Vagina (tissue), 2 donors: ENCODE measurements around the gene GPR158. TPM values are rescaled to one million over a fixed set of nuclear protein-coding genes. Genes with fewer than 3 reads are reported as not detected.
"Not testable (repeated sequence)": the region's sequence is repeated elsewhere in the genome, so short reads cannot be mapped to it uniquely, and the experiment has no call there.

ENCODE experiments used
- DNase-seq, 2 donors: peaks; one replicate each; pipeline ENCODE4 v3.0.0-alpha.2; 2017; ENCODE audit errors: extremely low spot score in 2 of 2
- H3K27ac ChIP-seq: fragments of 200-600 bp; sonication (generic); one replicate; pipeline ENCODE4 v1.5.1; 2019
- H3K27me3 ChIP-seq: fragments of 200-600 bp; sonication (generic); one replicate; pipeline ENCODE4 v1.5.1; 2019
- H3K36me3 ChIP-seq, 2 donors: fragments of 200-600 bp; sonication (generic); one replicate each; pipeline ENCODE4 v1.5.1; 2017 to 2019
- H3K4me1 ChIP-seq: fragments of 200-600 bp; sonication (generic); one replicate; pipeline ENCODE4 v1.5.1; 2019
- H3K4me3 ChIP-seq, 2 donors: fragments of 200-600 bp; sonication (generic); 1 replicate in 1 of 2; 2 replicates in 1 of 2; pipeline ENCODE4 v1.5.1; 2016 to 2019
- H3K9me3 ChIP-seq: fragments of 200-600 bp; sonication (generic); one replicate; pipeline ENCODE4 v1.5.1; 2019
- POLR2A ChIP-seq, 2 donors: fragments of 450-650 bp; IDR thresholded peaks; one replicate each; pipeline ENCODE4 v1.6.1; 2017; ENCODE audit warnings: antibody characterized with exemption in 2 of 2, mild to moderate bottlenecking in 2 of 2, moderate library complexity in 2 of 2
- POLR2AphosphoS5 ChIP-seq, 2 donors: sonication (generic); formaldehyde crosslinking; IDR thresholded peaks; one replicate each; pipeline ENCODE4 v1.9.0; 2017; ENCODE audit warnings: antibody characterized with exemption in 2 of 2, mild to moderate bottlenecking in 2 of 2, low read depth in 1 of 2; ENCODE audit not compliant: insufficient read depth in 1 of 2
- intact Hi-C: fragments of 100-400 bp; cut with DNase I; formaldehyde crosslinking; loops from one replicate; pipeline ENCODE4 v1.15.1; 2023
- total RNA-seq: library from RNA; depleted of rRNA; stranded (reverse); fragments of >200 nt; gene quantifications from one replicate; pipeline ENCODE4 v1.2.3, GENCODE V29; 2016
- TF ChIP-seq, protein P1 (sequence below), 3 experiments: fragments of 450-650 bp in 2 of 3; fragments of 200-600 bp in 1 of 3; sonication (generic) in 1 of 3; IDR thresholded peaks; one replicate each; pipeline ENCODE4 v1.5.1; 2017 to 2019; ENCODE audit warnings: antibody characterized with exemption in 3 of 3, mild to moderate bottlenecking in 2 of 3, moderate library complexity in 2 of 3

The GPR158 gene
- total RNA-seq, 1 donor from 2014 or later = 0.49 TPM

DNA sequence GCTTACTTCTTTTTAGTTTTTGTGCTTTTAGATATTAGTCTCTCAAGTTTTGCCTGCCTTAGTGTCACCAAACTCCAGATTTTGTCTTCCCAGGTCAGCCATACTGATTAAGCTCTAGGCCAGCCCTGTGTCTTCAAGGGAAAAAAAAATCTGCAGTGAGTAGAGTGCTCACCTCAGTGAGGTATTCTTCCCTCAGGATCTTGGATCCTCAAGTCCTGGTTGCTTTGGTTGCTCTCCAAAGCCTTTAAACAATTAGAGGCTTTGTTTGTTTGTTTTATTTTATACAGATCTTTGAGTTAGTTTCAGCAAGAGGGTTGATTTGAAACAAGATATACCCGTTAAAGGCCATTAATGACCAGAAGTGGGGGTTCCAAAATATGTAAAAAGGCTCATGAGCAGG lies 165.2 kb downstream of the GPR158 start:
- no peaks in the 10 kb centered on the region for H3K36me3 ChIP-seq

DNA sequence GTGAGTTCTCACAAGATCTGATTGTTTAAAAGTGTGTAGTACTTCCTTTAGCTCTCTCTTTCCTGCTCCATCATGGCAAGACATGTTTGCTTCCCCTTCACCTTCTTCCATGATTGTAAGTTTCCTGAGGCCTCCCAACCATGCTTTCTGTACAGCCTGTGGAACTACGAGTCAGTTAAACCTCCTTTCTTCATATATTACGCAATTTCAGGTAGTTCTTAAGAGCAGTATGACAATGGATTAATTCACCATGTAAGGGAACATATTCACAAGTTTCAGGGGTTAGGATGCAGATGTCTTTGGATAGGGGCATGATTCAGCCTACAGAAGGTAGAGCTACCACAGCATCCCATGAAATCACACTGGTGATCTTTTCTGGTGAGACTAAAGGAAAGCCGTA lies 174.7 kb downstream of the GPR158 start:
- H3K27ac ChIP-seq = no peak overlapping the region
- no peaks in the 10 kb centered on the region for H3K9me3 ChIP-seq
- H3K4me1 ChIP-seq = no peaks in the 10 kb centered on the region
- TF ChIP-seq POLR2A (IDR thresholded peaks at IDR 0.05) (no peak), POLR2AphosphoS5 (IDR thresholded peaks at IDR 0.05; ENCODE audit: insufficient read depth in 1 of 2, low read depth in 1 of 2) (no peak)
- TF ChIP-seq, protein P1, sequence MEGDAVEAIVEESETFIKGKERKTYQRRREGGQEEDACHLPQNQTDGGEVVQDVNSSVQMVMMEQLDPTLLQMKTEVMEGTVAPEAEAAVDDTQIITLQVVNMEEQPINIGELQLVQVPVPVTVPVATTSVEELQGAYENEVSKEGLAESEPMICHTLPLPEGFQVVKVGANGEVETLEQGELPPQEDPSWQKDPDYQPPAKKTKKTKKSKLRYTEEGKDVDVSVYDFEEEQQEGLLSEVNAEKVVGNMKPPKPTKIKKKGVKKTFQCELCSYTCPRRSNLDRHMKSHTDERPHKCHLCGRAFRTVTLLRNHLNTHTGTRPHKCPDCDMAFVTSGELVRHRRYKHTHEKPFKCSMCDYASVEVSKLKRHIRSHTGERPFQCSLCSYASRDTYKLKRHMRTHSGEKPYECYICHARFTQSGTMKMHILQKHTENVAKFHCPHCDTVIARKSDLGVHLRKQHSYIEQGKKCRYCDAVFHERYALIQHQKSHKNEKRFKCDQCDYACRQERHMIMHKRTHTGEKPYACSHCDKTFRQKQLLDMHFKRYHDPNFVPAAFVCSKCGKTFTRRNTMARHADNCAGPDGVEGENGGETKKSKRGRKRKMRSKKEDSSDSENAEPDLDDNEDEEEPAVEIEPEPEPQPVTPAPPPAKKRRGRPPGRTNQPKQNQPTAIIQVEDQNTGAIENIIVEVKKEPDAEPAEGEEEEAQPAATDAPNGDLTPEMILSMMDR (IDR thresholded peaks at IDR 0.05) = no peak
- H3K36me3 ChIP-seq = no peaks in the 10 kb centered on the region
- intact Hi-C loops = no loop called here
- no peak overlapping the region for H3K4me3 ChIP-seq
- DNase-seq = no peak
- H3K27me3 ChIP-seq = no peaks in the 10 kb centered on the region

More for the DNA sequence above, 165.2 kb downstream of the GPR158 start:
- intact Hi-C loops = no loop called here
- Histone ChIP-seq H3K27me3 (no peaks in the 10 kb centered on the region), H3K4me1 (no peaks in the 10 kb centered on the region), H3K9me3 (no peaks in the 10 kb centered on the region), H3K4me3 (no peak overlapping the region), H3K27ac (no peak overlapping the region)
- DNase-seq = no peak
- TF ChIP-seq POLR2A (IDR thresholded peaks at IDR 0.05) (no peak), POLR2AphosphoS5 (IDR thresholded peaks at IDR 0.05; ENCODE audit: insufficient read depth in 1 of 2, low read depth in 1 of 2) (no peak)
- TF ChIP-seq, protein P1 (IDR thresholded peaks at IDR 0.05) = no peak

DNA sequence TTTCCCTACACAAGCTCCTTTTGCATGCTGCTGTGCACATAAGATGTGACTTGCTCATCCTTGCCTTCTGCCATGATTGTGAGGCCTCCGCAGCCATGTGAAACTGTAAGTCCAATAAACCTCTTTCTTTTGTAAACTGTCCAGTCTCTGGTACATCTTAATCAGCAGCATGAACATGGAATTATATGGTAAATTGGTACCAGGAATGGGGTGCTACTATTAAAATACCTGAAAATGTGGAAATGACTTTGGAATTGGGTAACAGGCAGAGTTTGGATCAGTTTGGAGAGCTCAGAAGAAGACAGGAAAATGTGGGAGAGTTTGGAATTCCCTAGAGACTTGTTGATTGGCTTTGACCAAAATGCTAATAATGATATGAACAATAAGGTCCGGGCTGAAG lies 181.8 kb downstream of the GPR158 start:
- Histone ChIP-seq H3K27ac (no peak overlapping the region), H3K27me3 (no peaks in the 10 kb centered on the region), H3K4me3 (no peak overlapping the region), H3K36me3 (no peaks in the 10 kb centered on the region), H3K4me1 (no peaks in the 10 kb centered on the region), H3K9me3 (no peaks in the 10 kb centered on the region)
- DNase-seq = no peak
- TF ChIP-seq, protein P1 (IDR thresholded peaks at IDR 0.05) = no peak
- TF ChIP-seq POLR2A (IDR thresholded peaks at IDR 0.05) (no peak), POLR2AphosphoS5 (IDR thresholded peaks at IDR 0.05; ENCODE audit: insufficient read depth in 1 of 2, low read depth in 1 of 2) (no peak)
- intact Hi-C loops = no loop called here

DNA sequence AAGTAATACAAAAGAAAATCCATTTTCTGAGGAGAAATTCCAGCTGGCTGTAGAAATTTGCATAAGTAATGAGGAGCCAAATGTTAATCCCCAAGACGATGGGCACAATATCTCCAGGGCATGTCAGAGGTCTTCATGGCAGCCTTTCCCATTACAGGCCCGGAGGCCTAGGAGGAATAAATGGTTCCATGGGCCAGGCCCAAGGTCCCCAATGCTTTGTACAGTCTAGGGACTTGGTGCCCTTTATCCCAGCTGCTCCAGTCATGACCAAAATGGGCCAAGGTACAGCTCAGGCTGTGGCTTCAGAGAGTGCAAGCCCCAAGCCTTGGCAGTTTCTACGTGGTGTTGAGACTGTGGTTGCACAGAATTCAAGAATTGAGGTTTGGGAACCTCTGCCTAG lies 182.5 kb downstream of the GPR158 start:
- H3K4me3 ChIP-seq = no peak overlapping the region
- DNase-seq = no peak
- H3K27me3 ChIP-seq = no peaks in the 10 kb centered on the region
- H3K27ac ChIP-seq = no peak overlapping the region
- no peaks in the 10 kb centered on the region for H3K4me1 ChIP-seq
- TF ChIP-seq POLR2A (IDR thresholded peaks at IDR 0.05) (no peak), POLR2AphosphoS5 (IDR thresholded peaks at IDR 0.05; ENCODE audit: insufficient read depth in 1 of 2, low read depth in 1 of 2) (no peak)
- TF ChIP-seq, protein P1 (IDR thresholded peaks at IDR 0.05) = no peak
- H3K36me3 ChIP-seq = no peaks in the 10 kb centered on the region
- no peaks in the 10 kb centered on the region for H3K9me3 ChIP-seq
- intact Hi-C loops = no loop called here

DNA sequence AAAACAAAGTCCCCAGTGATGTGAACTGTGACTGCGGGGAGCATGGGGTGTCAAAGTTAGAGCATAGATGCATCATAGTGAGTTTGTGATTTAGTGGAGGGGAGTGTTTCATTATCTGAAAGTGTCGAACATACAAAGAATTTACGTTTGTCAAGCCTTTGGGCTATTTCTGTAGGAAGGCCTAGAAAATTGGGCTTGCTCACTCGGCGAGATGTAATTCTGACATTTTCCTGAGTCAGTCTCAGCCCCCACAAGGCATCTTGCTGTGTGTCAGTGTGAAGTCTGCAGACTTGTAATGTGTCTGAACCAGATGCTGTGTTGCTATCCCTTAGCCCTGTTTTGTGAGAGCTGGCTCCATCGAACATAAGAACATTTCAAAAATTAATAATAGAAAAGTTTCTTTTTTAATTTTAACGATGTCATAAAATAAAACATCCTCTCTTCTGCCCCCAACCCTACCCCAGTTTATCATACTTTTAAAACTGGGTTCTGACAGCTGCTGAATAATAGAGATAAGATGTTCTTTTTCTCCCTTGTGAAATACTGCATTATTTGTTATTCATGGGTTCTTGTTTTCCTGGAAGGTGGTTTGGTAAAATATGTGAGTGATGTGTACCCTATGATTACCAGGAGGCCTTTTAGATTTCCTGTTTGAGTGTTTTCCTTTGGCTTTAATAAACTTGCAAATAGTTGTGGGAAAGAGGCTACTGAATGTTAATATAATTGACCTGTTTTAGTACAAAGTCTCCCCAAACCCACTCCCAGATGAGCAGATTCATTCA lies 207.4 kb downstream of the GPR158 start:
- no peaks in the 10 kb centered on the region for H3K4me1 ChIP-seq
- no peaks in the 10 kb centered on the region for H3K9me3 ChIP-seq
- TF ChIP-seq, protein P1 (IDR thresholded peaks at IDR 0.05) = no peak
- TF ChIP-seq POLR2AphosphoS5 (IDR thresholded peaks at IDR 0.05; ENCODE audit: insufficient read depth in 1 of 2, low read depth in 1 of 2) (no peak), POLR2A (IDR thresholded peaks at IDR 0.05) (no peak)
- no peaks in the 10 kb centered on the region for H3K36me3 ChIP-seq
- no peak overlapping the region for H3K27ac ChIP-seq
- no peak overlapping the region for H3K4me3 ChIP-seq
- intact Hi-C loops = no loop called here
- DNase-seq = no peak
- no peaks in the 10 kb centered on the region for H3K27me3 ChIP-seq

DNA sequence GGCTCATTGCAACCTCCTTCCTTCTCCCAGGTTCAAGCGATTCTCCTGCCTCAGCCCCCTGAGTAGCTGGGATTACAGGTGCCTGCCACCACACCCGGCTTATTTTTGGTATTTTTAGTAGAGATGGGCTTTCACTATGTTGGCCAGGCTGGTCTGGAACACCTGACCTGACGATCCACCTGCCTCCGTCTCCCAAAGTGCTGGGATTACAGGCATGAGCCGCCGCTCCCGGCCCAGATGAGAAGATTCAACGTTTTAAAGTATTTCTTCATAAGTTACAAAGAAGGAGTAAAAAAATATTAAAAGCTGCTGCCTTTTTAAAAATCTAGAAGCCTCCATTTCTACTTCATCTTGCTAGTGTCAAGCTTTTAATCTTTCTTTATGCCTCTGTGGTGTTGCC lies 208.1 kb downstream of the GPR158 start:
- DNase-seq, H3K36me3 ChIP-seq, H3K4me1 ChIP-seq, H3K27me3 ChIP-seq, intact Hi-C loops, H3K27ac ChIP-seq, H3K4me3 ChIP-seq, H3K9me3 ChIP-seq: not testable (repeated sequence)
